ENCODE results near the gene CCDC102A. TPM values are rescaled to one million over a fixed set of nuclear protein-coding genes. Genes with fewer than 3 reads are reported as not detected.

Gene CCDC102A
- total and polyA plus RNA-seq, 2 donors (not counting 3 experiments of a cell fraction or from before 2014, with no cell fraction given) = 7.8 to 12.2 TPM

GRCh38 chr16:57489229-57489628, 47.1 kb downstream of the CCDC102A start:
- dilution Hi-C loops (cut with MboI; ENCODE audit: extremely low pct_ligation_motif_present, low sequenced_read_pairs) = no loop called here
- ChIA-PET CTCF (interaction anchor here (5.3 kb wide), 1 partner anchor 30 kb away, joined by 27 read pairs; no protein-coding TSS in a partner anchor), POLR2A (no interaction called here)
- FAIRE-seq (no peak), DNase-seq (ENCODE audit: low read depth, low spot score) (no peak)
- Histone ChIP-seq H3K4me2 (ENCODE audit: insufficient read depth, low read length) (no peak overlapping the region), H3K9ac (replicated peaks; ENCODE audit: extremely low read depth, insufficient read depth, low read length) (no peak overlapping the region), H4K20me1 (replicated peaks; ENCODE audit: control insufficient read depth, extremely low read depth, insufficient read depth, low read length) (no peaks in the 10 kb centered on the region), H3K9me1 (replicated peaks; ENCODE audit: control insufficient read depth, extremely low read depth, insufficient read depth, low read length) (no peaks in the 10 kb centered on the region), H3K4me1 (ENCODE audit: control insufficient read depth, extremely low read depth, insufficient read depth, low read length) (peaks cover 6% of the 10 kb centered on the region), H3K79me2 (ENCODE audit: control insufficient read depth, insufficient read depth, low read length) (no peaks in the 10 kb centered on the region), H3K27ac (ENCODE audit: insufficient read depth, low read depth, low read length) (no peak overlapping the region), H3K9me3 (replicated peaks; ENCODE audit: control insufficient read depth, insufficient read depth, low read length) (no peaks in the 10 kb centered on the region), H3K27me3 (ENCODE audit: control insufficient read depth in 2 of 2, insufficient read depth in 2 of 2, low read length in 2 of 2) (peaks cover 1 to 11% of the 10 kb centered on the region in 2 experiments), H2AFZ (ENCODE audit: low read depth, low read length) (no peak overlapping the region), H3K36me3 (ENCODE audit: control insufficient read depth in 2 of 2, extremely low read depth in 1 of 2, insufficient read depth in 2 of 2, low read length in 2 of 2) (no peaks in the 10 kb centered on the region), H3K4me3 (replicated peaks in 1 of 3; ENCODE audit: insufficient read depth in 1 of 3, low read depth in 1 of 3, low read length in 3 of 3) (no peak overlapping the region)
- no peak for TF ChIP-seq GATA2 (IDR thresholded peaks at IDR 0.05; ENCODE audit: insufficient read depth, insufficient read length, low read depth, low read length)
- BruUV-seq (replicated peaks) = no TSS peak
- intact Hi-C loops (cut with micrococcal nuclease) = no loop called here

GRCh38 chr16:57486858-57487834, 49.2 kb downstream of the CCDC102A start:
- Histone ChIP-seq H3K9me3 (replicated peaks; ENCODE audit: control insufficient read depth, insufficient read depth, low read length) (no peaks in the 10 kb centered on the region), H3K9ac (replicated peaks; ENCODE audit: extremely low read depth, insufficient read depth, low read length) (no peak overlapping the region), H2AFZ (ENCODE audit: low read depth, low read length) (peak overlapping the region; percentile 99), H3K9me1 (replicated peaks; ENCODE audit: control insufficient read depth, extremely low read depth, insufficient read depth, low read length) (no peaks in the 10 kb centered on the region), H3K4me3 (replicated peaks in 1 of 3; ENCODE audit: insufficient read depth in 1 of 3, low read depth in 1 of 3, low read length in 3 of 3) (no peak overlapping the region), H3K4me1 (ENCODE audit: control insufficient read depth, extremely low read depth, insufficient read depth, low read length) (peaks cover 6% of the 10 kb centered on the region), H3K4me2 (ENCODE audit: insufficient read depth, low read length) (no peak overlapping the region), H3K36me3 (ENCODE audit: control insufficient read depth in 2 of 2, extremely low read depth in 1 of 2, insufficient read depth in 2 of 2, low read length in 2 of 2) (no peaks in the 10 kb centered on the region), H3K27ac (ENCODE audit: insufficient read depth, low read depth, low read length) (no peak overlapping the region), H3K27me3 (ENCODE audit: control insufficient read depth in 2 of 2, insufficient read depth in 2 of 2, low read length in 2 of 2) (peaks cover 0 to 11% of the 10 kb centered on the region in 2 experiments), H4K20me1 (replicated peaks; ENCODE audit: control insufficient read depth, extremely low read depth, insufficient read depth, low read length) (no peaks in the 10 kb centered on the region), H3K79me2 (ENCODE audit: control insufficient read depth, insufficient read depth, low read length) (no peaks in the 10 kb centered on the region)
- BruUV-seq (replicated peaks) = no TSS peak
- POLR2A ChIA-PET = no interaction called here
- CTCF ChIA-PET = interaction anchor here (1.6 to 5.3 kb wide), 2 partner anchors 33 to 54 kb away, joined by 3 to 27 read pairs; no protein-coding TSS in a partner anchor
- dilution Hi-C loops (cut with MboI; ENCODE audit: extremely low pct_ligation_motif_present, low sequenced_read_pairs) (no loop called here), intact Hi-C loops (cut with micrococcal nuclease) (loop anchor here (2.0 kb wide), 1 partner anchor 48 kb away; no protein-coding TSS in a partner anchor)
- FAIRE-seq (no peak), DNase-seq (ENCODE audit: low read depth, low spot score) (no peak)
- TF ChIP-seq POLR2A (IDR thresholded peaks at IDR 0.05; ENCODE audit: low read depth, low read length) (no peak), FOS (IDR thresholded peaks at IDR 0.05; ENCODE audit: borderline replicate concordance, insufficient read depth, low read length) (no peak), EZH2 (IDR thresholded peaks at IDR 0.05; ENCODE audit: borderline replicate concordance, low read depth, low read length, severe bottlenecking) (no peak), POLR2AphosphoS5 (IDR thresholded peaks at IDR 0.05; ENCODE audit: insufficient read depth, low read depth, low read length) (no peak), MYC (IDR thresholded peaks at IDR 0.05; ENCODE audit: low read depth, low read length) (no peak)

Measured in endothelial cell of umbilical vein (primary cell).